ENCODE results near the gene COQ8B.

DNA sequence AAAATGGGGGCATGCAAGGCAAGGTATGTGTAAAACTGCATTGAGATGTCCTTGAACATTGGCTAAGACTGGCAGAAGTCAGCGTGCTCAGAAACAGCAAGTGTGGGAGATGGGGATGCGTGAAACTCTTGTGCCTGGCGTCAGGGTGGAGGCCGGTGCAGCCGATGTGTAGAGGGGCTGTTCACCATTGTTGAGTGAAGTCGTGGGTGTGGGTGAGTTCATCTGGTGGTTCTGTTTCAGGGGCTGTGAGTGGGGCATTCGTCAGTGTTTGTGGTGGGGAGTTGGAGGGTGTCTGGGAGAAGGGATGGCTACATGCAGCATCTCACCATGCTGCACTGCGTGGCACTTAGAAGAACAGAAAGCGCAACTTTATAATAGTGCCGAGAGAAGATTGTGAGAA, 47.3 kb upstream of the COQ8B start:
- TF ChIP-seq, protein P1, sequence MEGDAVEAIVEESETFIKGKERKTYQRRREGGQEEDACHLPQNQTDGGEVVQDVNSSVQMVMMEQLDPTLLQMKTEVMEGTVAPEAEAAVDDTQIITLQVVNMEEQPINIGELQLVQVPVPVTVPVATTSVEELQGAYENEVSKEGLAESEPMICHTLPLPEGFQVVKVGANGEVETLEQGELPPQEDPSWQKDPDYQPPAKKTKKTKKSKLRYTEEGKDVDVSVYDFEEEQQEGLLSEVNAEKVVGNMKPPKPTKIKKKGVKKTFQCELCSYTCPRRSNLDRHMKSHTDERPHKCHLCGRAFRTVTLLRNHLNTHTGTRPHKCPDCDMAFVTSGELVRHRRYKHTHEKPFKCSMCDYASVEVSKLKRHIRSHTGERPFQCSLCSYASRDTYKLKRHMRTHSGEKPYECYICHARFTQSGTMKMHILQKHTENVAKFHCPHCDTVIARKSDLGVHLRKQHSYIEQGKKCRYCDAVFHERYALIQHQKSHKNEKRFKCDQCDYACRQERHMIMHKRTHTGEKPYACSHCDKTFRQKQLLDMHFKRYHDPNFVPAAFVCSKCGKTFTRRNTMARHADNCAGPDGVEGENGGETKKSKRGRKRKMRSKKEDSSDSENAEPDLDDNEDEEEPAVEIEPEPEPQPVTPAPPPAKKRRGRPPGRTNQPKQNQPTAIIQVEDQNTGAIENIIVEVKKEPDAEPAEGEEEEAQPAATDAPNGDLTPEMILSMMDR (IDR thresholded peaks at IDR 0.05): no peak
- no peak for TF ChIP-seq EZH2phosphoT487 (IDR thresholded peaks at IDR 0.05)

Data from neural progenitor cell (in vitro differentiated cells).